Measurements from ENCODE around the gene ARMH2. TPM values are rescaled to one million over a fixed set of nuclear protein-coding genes. Genes with fewer than 3 reads are reported as not detected.

Gene ARMH2
- total and polyA plus RNA-seq, 2 experiments from 2014 or later = not detected

DNA sequence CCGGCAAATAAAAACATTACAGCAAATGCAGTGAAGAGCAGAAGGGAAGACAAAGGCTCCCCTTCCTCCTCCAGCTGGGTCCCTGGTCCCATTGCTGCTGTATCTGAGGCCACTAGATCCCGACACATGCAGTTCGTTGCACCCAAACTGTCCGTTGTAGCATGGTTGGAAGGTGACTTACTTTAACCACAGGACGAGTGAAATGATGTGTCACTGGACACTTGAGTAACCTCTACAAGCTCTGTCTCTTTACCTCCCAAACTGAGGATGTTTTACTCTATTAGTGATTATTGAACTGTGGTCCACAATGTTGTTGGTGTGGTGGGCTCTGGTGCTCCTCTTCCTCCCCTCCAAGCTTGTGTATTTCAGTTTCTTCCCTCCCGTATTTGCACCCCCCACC, 46.2 kb upstream of the ARMH2 start:
- H3K9ac ChIP-seq = no peak overlapping the region
- H3K27ac ChIP-seq = no peak overlapping the region
- no peaks in the 10 kb centered on the region for H3K36me3 ChIP-seq (ENCODE audit: low read depth)
- H3K4me3 ChIP-seq = no peak overlapping the region
- H3F3A ChIP-seq (ENCODE audit: insufficient read depth) = no peaks in the 10 kb centered on the region
- no peaks in the 10 kb centered on the region for H3K9me2 ChIP-seq (ENCODE audit: insufficient read depth)
- no peak overlapping the region for H2AFZ ChIP-seq
- no peaks in the 10 kb centered on the region for H3K27me3 ChIP-seq (replicated peaks; ENCODE audit: insufficient read depth)
- in situ Hi-C loops (cut with MboI) = no loop called here
- H3K9me3 ChIP-seq (ENCODE audit: low read depth) = no peaks in the 10 kb centered on the region
- 85% methylated on average over 6 of the region's 6 CpGs for WGBS, 2 experiments (ENCODE audit: low coverage in 1 of 2, low lambda C conversion rate in 2 of 2, missing lambda C conversion rate in 2 of 2)
- no peaks in the 10 kb centered on the region for H3K79me2 ChIP-seq (ENCODE audit: insufficient read depth)
- H3K4me2 ChIP-seq (ENCODE audit: unreplicated experiment) = no peak overlapping the region
- no peaks in the 10 kb centered on the region for H3K4me1 ChIP-seq (ENCODE audit: insufficient read depth)
- no peaks in the 10 kb centered on the region for H4K20me1 ChIP-seq (ENCODE audit: insufficient read depth)
- TF ChIP-seq EZH2 (IDR thresholded peaks at IDR 0.05; ENCODE audit: insufficient read depth, poor library complexity, severe bottlenecking) = no peak
- TF ChIP-seq EZH2phosphoT487 (IDR thresholded peaks at IDR 0.05; ENCODE audit: insufficient read depth, low read depth) = no peak
- DNase-seq = peak; percentile 17

DNA sequence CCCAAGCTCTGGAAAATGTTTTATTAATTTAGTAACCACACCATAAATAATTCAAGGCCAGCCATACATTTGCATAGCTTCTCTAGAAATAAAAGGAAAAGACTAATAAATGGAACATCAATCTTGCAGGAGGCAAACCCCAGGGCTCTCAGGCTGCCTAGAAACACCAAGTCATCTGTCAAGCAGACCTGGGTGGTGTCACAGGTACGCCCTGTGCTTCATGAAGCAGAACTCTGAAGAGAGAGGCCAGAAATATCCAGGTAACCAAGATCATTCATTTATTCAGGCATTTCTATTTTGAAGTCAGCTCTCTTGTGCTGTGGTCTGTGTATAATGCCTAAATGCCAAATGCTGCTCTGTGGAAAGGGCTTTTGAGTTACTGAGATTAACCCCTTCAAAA, 45.3 kb upstream of the ARMH2 start:
- no peaks in the 10 kb centered on the region for H3K27me3 ChIP-seq (replicated peaks; ENCODE audit: insufficient read depth)
- H3F3A ChIP-seq (ENCODE audit: insufficient read depth) = no peaks in the 10 kb centered on the region
- no peak overlapping the region for H3K9ac ChIP-seq
- no peaks in the 10 kb centered on the region for H3K36me3 ChIP-seq (ENCODE audit: low read depth)
- no peak overlapping the region for H3K4me3 ChIP-seq
- in situ Hi-C loops (cut with MboI) = no loop called here
- no peak overlapping the region for H2AFZ ChIP-seq
- no peaks in the 10 kb centered on the region for H3K9me3 ChIP-seq (ENCODE audit: low read depth)
- no peaks in the 10 kb centered on the region for H3K79me2 ChIP-seq (ENCODE audit: insufficient read depth)
- no peak for DNase-seq
- H3K27ac ChIP-seq = no peak overlapping the region
- no peaks in the 10 kb centered on the region for H3K9me2 ChIP-seq (ENCODE audit: insufficient read depth)
- no peak overlapping the region for H3K4me2 ChIP-seq (ENCODE audit: unreplicated experiment)
- WGBS, 2 experiments (ENCODE audit: low coverage in 1 of 2, low lambda C conversion rate in 2 of 2, missing lambda C conversion rate in 2 of 2) = 83 to 88% methylated on average over 1 of the region's 1 CpG
- no peak for TF ChIP-seq EZH2phosphoT487 (IDR thresholded peaks at IDR 0.05; ENCODE audit: insufficient read depth, low read depth)
- TF ChIP-seq EZH2 (IDR thresholded peaks at IDR 0.05; ENCODE audit: insufficient read depth, poor library complexity, severe bottlenecking) = no peak
- H3K4me1 ChIP-seq (ENCODE audit: insufficient read depth) = no peaks in the 10 kb centered on the region; the same call in 1 of the 2 replicates
- H4K20me1 ChIP-seq (ENCODE audit: insufficient read depth) = no peaks in the 10 kb centered on the region

DNA sequence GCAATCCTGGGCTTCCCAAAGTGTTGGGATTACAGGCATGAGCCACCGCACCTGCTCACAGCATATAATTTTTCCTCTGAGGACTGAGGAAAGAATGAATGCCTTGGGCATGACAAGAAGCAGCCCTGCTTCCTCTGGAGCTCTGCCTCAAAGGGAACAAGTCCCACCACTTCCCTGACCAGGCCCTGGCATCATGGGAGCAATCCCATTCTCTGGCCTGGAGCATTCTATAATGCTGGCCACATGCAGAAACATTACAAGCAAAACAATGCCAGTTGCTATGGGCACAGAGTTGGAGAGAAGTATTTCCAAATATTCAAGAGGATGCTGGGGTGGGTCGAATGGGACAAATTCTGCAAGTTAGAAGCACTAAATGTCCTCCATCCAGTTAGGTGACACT, 41.5 kb upstream of the ARMH2 start:
- TF ChIP-seq EZH2phosphoT487 (IDR thresholded peaks at IDR 0.05; ENCODE audit: insufficient read depth, low read depth) (no peak), EZH2 (IDR thresholded peaks at IDR 0.05; ENCODE audit: insufficient read depth, poor library complexity, severe bottlenecking) (no peak)

DNA sequence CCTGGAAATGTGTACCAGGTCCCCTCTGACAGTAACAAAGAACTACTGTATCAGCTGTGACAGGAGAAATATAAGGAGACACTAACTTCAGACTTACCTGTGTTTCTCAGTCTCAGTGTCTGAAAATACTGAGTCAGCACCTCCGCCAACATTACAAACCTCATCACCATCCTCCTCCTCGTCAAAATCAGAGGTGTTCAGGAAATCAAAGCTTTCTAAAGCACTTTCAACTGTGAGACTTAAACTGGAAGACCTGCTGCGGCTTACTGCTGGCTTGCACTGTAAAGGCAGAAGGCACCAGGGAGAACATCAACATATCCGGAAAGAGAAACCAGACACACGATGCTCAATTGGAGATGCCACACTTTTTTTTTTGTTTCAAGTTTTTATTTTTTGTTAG, 40.3 kb upstream of the ARMH2 start:
- H2AFZ ChIP-seq = no peak overlapping the region
- no peaks in the 10 kb centered on the region for H3K36me3 ChIP-seq (ENCODE audit: low read depth)
- H3K4me1 ChIP-seq (ENCODE audit: insufficient read depth) = no peaks in the 10 kb centered on the region; the same call in 1 of the 2 replicates
- H3K27ac ChIP-seq = no peak overlapping the region
- no peak overlapping the region for H3K4me2 ChIP-seq (ENCODE audit: unreplicated experiment)
- no peak for DNase-seq
- H3K9me3 ChIP-seq (ENCODE audit: low read depth) = no peaks in the 10 kb centered on the region
- H3K4me3 ChIP-seq = no peak overlapping the region
- in situ Hi-C loops (cut with MboI) = no loop called here
- no peaks in the 10 kb centered on the region for H4K20me1 ChIP-seq (ENCODE audit: insufficient read depth)
- no peaks in the 10 kb centered on the region for H3K79me2 ChIP-seq (ENCODE audit: insufficient read depth)
- no peak overlapping the region for H3K9ac ChIP-seq
- no peaks in the 10 kb centered on the region for H3F3A ChIP-seq (ENCODE audit: insufficient read depth)
- no peaks in the 10 kb centered on the region for H3K27me3 ChIP-seq (replicated peaks; ENCODE audit: insufficient read depth)
- H3K9me2 ChIP-seq (ENCODE audit: insufficient read depth) = no peaks in the 10 kb centered on the region
- TF ChIP-seq EZH2phosphoT487 (IDR thresholded peaks at IDR 0.05; ENCODE audit: insufficient read depth, low read depth) (no peak), EZH2 (IDR thresholded peaks at IDR 0.05; ENCODE audit: insufficient read depth, poor library complexity, severe bottlenecking) (no peak)
- WGBS, 2 experiments (ENCODE audit: low coverage in 1 of 2, low lambda C conversion rate in 2 of 2, missing lambda C conversion rate in 2 of 2) = 82 to 84% methylated on average over 5 of the region's 5 CpGs

More for the DNA sequence above, 41.5 kb upstream of the ARMH2 start:
- Histone ChIP-seq H3K4me3 (no peak overlapping the region), H3K9me3 (ENCODE audit: low read depth) (no peaks in the 10 kb centered on the region), H4K20me1 (ENCODE audit: insufficient read depth) (no peaks in the 10 kb centered on the region), H3K9ac (no peak overlapping the region), H3K4me2 (ENCODE audit: unreplicated experiment) (no peak overlapping the region), H2AFZ (no peak overlapping the region), H3K27me3 (replicated peaks; ENCODE audit: insufficient read depth) (no peaks in the 10 kb centered on the region), H3K4me1 (ENCODE audit: insufficient read depth) (no peaks in the 10 kb centered on the region; the same call in 1 of the 2 replicates), H3F3A (ENCODE audit: insufficient read depth) (no peaks in the 10 kb centered on the region), H3K9me2 (ENCODE audit: insufficient read depth) (no peaks in the 10 kb centered on the region), H3K27ac (no peak overlapping the region), H3K79me2 (ENCODE audit: insufficient read depth) (no peaks in the 10 kb centered on the region), H3K36me3 (ENCODE audit: low read depth) (no peaks in the 10 kb centered on the region)
- no peak for DNase-seq
- 52 to 63% methylated on average over 2 of the region's 2 CpGs for WGBS, 2 experiments (ENCODE audit: low coverage in 1 of 2, low lambda C conversion rate in 2 of 2, missing lambda C conversion rate in 2 of 2)
- in situ Hi-C loops (cut with MboI) = no loop called here

DNA sequence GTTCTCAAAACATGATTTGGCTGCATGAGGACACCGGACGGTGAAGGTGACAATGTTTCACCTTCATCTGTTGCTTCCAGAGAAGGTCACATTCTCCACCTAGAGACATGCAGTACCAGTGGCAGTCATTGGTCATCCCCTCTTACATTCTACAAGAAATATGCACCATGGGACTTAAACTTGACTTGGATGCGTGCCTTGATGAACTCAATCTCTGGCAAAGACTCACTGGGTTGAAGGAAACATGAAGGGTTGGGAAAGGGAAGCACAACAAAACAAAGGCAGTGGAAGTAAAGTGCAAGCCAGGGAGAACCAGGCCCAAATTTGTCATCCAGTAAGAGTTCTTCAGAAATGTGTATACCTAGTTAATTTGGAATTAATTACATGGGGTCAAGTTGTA, 39.4 kb upstream of the ARMH2 start:
- H2AFZ ChIP-seq = no peak overlapping the region
- H4K20me1 ChIP-seq (ENCODE audit: insufficient read depth) = no peaks in the 10 kb centered on the region
- H3K9me2 ChIP-seq (ENCODE audit: insufficient read depth) = no peaks in the 10 kb centered on the region
- no peaks in the 10 kb centered on the region for H3K27me3 ChIP-seq (replicated peaks; ENCODE audit: insufficient read depth)
- no peaks in the 10 kb centered on the region for H3K79me2 ChIP-seq (ENCODE audit: insufficient read depth)
- H3K9me3 ChIP-seq (ENCODE audit: low read depth) = no peaks in the 10 kb centered on the region
- WGBS, 2 experiments (ENCODE audit: low coverage in 1 of 2, low lambda C conversion rate in 2 of 2, missing lambda C conversion rate in 2 of 2) = 62 to 65% methylated on average over 3 of the region's 3 CpGs
- H3K4me1 ChIP-seq (ENCODE audit: insufficient read depth) = no peaks in the 10 kb centered on the region; the same call in 1 of the 2 replicates
- H3F3A ChIP-seq (ENCODE audit: insufficient read depth) = no peaks in the 10 kb centered on the region
- H3K9ac ChIP-seq = no peak overlapping the region
- no peak for TF ChIP-seq EZH2phosphoT487 (IDR thresholded peaks at IDR 0.05; ENCODE audit: insufficient read depth, low read depth)
- no peak for TF ChIP-seq EZH2 (IDR thresholded peaks at IDR 0.05; ENCODE audit: insufficient read depth, poor library complexity, severe bottlenecking)
- H3K27ac ChIP-seq = no peak overlapping the region
- DNase-seq = peak; percentile 57
- in situ Hi-C loops (cut with MboI) = no loop called here
- H3K4me3 ChIP-seq = no peak overlapping the region
- H3K4me2 ChIP-seq (ENCODE audit: unreplicated experiment) = no peak overlapping the region
- H3K36me3 ChIP-seq (ENCODE audit: low read depth) = no peaks in the 10 kb centered on the region

All from GM23248 (cell line).